Measurements from ENCODE around the gene PSME2.

DNA sequence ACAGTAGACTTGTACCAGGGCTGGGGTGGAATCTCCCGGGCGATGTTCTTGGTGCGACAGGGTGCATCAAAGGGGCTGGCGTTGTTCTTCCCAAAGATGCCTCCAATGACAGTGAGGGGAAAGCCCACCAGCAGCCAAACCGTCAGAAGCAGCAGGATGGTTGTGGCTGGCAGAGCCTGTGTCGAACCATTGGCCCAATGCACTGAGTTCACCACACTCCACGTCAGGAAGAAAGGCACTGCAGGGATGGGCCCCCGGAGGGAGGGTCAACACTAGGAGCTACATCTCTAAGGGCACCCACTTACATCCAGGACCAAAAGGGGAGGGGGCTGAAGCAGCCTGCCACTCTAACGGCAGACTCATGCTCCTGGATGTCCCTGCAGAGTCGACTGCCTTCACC, 44.0 kb upstream of the PSME2 start:
- TF ChIP-seq, protein P1, sequence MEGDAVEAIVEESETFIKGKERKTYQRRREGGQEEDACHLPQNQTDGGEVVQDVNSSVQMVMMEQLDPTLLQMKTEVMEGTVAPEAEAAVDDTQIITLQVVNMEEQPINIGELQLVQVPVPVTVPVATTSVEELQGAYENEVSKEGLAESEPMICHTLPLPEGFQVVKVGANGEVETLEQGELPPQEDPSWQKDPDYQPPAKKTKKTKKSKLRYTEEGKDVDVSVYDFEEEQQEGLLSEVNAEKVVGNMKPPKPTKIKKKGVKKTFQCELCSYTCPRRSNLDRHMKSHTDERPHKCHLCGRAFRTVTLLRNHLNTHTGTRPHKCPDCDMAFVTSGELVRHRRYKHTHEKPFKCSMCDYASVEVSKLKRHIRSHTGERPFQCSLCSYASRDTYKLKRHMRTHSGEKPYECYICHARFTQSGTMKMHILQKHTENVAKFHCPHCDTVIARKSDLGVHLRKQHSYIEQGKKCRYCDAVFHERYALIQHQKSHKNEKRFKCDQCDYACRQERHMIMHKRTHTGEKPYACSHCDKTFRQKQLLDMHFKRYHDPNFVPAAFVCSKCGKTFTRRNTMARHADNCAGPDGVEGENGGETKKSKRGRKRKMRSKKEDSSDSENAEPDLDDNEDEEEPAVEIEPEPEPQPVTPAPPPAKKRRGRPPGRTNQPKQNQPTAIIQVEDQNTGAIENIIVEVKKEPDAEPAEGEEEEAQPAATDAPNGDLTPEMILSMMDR (conservative IDR thresholded peaks at IDR 0.05; ENCODE audit: low read depth in 2 of 2): no peak
- TF ChIP-seq NANOG (IDR thresholded peaks at IDR 0.05; ENCODE audit: borderline replicate concordance) (no peak), EZH2phosphoT487 (IDR thresholded peaks at IDR 0.05; ENCODE audit: unreplicated experiment) (no peak), EZH2 (IDR thresholded peaks at IDR 0.05; ENCODE audit: low read depth, unreplicated experiment) (no peak)
